Fibroblast of the conjunctiva (primary cell): ENCODE measurements around the gene AR.
A peak's percentile ranks its signal among the peaks of the same experiment; 100 is the strongest.
"Not testable (repeated sequence)": the region's sequence is repeated elsewhere in the genome, so short reads cannot be mapped to it uniquely, and the experiment has no call there.

Source experiments
- DNase-seq: peaks from one replicate; pipeline ENCODE4 v3.0.0-alpha.2; 2010; ENCODE audit warnings: low read depth

The AR gene

DNA sequence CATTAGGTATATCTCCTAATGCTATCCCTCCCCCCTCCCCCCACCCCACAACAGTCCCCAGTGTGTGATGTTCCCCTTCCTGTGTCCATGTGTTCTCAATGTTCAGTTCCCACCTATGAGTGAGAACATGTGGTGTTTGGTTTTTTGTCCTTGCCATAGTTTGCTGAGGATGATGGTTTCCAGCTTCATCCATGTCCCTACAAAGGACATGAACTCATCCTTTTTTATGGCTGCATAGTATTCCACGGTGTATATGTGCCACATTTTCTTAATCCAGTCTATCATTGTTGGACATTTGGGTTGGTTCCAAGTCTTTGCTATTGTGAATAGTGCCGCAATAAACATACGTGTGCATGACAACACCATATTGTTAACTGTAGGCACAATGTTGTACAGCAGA is 93.5 kb downstream of the AR start:
- DNase-seq = not testable (repeated sequence)

DNA sequence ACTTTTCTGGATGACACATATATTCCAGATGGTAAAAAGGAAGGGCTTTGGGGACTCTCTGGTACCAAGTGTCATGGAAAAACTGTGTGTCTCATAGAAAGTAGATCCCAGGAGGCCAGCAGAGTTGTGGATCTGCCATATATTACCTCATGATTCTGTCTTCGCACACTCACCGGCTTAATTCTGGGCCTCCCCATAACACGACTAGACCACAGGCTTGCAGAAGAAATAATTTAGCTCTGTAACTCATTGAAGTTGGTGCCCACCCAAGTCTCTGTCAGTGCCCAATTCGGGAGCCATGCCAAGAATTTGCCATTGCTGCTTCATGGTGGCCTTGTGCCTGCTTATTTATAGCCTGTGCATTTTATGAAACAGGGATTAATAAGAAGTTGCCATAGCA is 104.5 kb downstream of the AR start:
- DNase-seq = no peak

DNA sequence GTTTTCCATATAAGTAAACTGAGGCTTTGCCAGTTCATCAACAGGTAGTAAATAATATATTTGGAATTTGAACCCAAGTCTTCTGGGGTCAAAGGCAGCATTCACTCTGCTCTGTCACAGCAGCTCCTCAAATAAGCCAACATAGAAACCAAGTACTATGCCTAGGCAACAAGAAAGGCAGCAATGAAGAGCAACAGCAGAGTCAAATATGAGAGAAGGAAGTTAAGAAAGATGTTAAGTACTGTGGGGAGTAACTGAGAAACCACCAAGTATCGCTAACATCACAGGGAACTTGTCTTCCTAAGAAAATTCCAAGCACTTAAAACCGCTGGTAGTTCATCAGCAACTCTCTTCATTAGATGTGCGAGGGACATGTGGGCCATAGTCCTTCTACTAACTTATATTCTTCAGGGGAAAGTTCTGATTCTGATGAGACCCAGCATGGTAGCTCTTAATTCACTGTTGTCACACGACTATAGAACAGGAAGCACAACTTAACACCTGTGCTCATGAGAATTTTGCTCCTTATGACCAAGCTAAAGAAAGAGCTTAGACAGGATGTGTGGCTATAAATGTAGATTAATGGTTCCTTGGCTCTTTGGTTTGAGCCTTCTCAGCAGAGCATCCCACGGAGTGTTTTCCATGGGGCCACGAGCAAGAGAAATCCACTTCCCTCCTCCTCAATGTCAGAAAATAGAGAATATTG is 107.8 kb downstream of the AR start:
- DNase-seq = no peak

DNA sequence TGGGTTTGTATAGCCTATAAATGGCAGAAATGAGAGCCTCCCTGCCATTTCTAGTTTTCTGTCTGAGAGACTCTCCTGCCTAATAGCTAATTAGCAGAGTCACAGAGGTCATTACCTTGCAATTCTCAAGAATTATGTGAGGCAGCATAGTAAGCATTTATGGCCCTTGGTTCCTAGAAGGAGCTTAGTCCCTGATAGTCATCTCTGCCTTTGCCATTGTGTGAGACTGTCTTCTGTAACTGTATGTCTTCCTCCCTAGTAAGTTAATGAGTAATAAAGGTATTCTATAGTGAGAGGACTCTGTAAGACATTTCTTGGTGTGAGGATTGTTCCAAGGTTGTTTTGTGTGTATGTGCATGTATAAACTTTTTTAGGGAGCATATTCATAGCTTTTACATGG is 108.7 kb downstream of the AR start:
- no peak for DNase-seq

DNA sequence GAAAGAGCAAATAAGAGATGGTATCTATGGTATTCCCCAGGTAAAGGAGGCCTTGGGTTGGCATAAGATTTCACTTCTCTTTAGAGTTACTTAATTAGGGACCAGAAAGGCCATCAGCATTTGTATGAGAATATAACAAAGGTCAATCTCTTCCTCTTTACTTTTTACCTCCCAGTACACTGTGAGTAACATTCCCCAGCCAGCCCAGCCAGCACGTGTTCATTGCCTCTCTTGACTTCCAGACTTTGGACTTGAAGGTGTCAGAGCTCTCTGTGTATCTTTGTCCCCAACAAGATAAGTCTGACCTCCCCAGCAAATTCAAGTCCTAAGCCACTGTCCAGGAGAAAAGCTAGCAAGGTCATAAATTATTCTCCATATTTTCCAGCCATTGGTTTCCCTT is 110.5 kb downstream of the AR start:
- DNase-seq = no peak

DNA sequence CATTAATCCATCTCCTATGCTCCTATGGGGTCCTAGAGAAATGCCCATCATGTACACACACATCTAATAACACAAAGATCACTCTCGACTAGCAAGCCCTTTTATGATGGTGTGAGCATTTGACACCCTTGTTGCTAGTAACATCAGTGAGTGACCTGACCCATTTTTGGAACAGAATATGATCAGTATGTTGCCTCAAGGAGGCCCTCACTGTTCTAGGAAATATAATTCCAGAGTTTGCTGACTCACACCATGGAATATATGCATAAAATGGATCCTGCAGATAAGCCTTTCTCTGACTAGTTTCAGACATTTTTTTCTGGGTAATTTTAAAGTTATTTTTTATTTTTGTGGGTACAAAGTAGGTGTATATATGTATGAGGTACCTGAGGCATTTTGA is 121.8 kb downstream of the AR start:
- no peak for DNase-seq

DNA sequence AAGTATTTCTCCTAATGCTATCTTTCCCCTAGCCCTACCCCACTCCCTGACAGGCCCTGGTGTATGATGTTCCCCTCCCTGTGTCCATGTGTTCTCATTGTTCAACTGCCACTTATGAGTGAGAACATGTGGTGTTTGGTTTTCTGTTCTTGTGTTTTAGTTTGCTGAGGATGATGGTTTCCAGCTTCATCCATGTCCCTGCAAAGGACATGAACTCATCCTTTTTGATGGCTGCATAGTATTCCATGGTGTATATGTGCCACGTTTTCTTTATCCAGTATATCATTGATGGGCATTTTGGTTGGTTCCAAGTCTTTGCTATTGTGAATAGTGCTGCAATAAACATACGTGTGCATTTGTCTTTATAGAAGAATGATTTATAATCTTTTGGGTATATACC is 126.9 kb downstream of the AR start:
- not testable (repeated sequence) for DNase-seq

DNA sequence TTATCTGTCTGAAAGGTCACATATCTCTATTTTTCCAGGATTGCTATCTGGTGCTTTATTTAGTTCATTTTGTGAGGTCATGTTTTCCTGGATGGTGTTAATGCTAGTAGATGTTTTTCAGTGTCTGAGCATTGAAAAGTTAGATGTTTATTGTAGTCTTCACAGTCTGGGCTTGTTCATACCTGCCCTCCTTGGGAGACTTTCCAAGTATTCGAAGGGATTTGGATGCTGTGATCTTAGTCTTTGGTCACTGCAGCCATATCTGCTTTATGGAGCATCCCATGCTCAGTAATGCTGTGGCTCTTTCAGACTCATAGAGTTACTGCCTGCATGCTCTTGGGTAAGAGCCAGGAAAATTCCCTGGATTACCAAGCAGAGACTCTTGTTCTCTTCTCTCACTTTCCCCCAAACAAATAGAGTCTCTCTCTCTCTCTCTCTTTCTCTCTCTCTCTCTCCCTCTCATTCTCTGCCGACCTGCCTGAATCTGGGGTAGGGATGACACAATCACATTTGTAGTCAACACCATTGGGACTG is 130.0 kb downstream of the AR start:
- DNase-seq = no peak

DNA sequence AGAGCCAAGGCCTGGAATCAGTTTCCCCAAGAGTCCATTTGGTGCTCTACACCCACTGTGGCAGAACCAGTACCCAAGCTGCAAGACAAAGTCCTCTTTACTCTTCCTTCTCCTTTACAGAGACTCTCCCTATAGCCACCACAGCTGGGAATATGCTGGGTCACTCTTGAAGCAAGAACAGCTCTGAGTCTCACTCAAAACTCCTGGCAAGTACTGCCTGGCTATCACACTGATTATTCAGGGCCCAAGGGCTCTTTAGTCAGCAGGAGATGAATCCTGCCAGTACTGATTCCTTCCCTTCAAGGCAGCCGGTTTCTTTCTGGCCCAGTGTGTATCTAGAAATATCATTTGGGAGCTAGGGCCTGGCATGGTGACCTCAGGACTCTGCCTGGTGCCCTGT is 130.9 kb downstream of the AR start:
- no peak for DNase-seq

DNA sequence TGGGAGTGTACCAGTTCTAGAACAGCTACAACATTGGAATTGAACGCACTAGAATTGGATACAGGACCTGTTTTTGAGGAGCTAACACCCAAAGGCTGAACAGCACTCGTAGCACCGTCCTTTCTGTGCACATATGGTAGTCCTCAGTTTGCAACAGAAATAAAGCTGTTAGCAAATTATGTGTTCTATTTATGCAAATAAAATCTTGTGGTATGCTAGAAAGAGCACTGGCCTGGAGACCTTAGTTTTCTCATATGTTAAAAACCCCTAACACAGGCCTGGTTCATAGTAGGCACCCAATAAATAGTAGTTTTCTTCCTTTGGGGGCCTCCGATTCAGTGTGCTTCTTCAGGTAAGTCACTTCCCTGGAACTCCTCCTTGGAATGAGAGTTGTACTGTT is 140.3 kb downstream of the AR start:
- no peak for DNase-seq

DNA sequence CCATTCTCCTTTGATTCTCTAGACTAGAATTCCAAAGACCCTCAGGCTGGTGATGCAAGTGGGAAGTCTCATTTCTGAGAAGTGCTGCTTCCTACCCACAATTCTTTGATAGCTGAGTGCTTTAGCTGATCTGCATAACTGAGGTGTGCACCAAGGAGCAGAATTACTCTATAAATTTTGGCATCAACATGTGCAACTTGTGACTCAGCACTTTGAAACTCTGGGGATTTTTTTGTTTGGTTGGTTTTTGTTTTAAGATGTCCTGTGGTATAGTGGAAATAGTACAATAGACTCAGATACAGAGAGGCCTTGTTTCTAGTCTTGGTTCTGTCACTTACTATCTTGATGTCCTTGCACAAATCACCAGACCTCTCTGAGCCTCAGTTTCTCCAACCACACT is 148.4 kb downstream of the AR start:
- peak; percentile 23 for DNase-seq

DNA sequence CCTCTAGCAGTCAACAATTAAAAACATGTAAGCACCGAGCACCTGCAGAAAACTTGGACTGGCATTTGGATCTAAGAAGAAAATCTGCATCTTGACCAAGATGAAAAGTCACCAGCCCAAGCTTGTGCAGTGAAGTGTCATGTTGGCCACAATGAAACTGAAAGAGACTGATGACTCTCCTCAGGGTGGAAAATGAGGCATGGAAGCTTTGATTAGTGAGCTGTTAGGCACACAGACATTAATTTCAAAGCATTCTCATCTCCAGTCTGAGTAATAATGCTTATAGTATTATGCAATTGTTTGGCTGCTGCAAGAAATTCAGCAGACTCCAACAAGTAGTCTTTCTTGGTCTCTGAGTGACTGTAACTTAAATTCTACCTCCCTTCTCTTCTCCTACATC is 150.1 kb downstream of the AR start:
- DNase-seq = no peak

DNA sequence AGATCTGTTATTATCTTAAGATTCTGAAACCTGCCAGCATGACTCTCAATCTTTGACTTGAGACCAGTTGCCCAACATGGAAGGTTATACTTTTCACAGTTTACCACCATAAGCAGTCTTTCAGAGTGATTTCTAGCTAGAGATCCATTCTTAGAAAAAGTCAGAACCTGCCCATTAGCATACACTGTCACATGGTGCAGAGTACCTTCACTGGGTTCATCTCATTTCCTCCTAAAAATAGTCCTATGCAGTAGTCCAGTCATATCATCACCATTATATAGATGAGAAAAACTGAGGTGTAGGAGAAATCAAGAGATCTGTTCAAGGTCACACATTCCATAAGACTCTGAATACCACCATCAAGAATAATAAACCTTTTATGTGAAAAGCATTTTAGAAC is 153.6 kb downstream of the AR start:
- no peak for DNase-seq

DNA sequence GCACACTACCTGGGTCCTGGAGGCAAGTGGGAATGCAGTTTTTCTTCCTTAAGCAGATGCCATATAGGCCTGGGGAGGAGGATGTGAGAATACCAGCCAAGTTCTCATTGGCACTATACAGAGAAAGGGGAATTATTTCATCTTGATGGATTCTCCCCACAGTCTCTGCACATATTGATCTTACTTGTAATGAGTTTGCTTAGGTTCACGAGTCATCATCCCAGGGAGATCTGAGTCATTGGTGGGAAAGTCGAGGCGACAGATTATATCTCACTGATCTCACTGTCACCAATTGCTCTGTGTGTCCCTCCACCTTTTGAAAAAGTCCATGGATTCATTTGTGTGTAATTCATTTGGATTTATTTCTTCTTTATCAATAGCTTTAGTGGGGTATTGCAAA is 156.8 kb downstream of the AR start:
- DNase-seq = no peak

DNA sequence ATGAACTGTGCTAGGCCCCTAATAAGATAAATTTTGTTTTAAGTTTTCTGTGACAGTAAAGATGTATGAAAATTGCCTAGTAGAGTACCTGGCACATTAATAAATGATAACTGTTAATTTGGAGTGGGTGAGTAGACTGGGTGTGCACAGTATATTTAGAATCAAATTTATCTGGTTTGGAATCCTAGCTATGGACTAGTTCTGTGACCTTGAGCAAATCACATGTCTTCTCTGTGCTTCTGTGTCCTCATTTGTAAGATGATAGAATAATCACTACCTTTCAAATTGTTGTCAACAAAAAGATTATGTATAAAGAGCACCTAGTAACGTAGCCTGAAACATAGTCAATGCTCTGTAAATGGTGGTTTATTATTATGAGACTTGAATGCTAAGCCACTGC is 170.2 kb downstream of the AR start:
- DNase-seq = no peak

DNA sequence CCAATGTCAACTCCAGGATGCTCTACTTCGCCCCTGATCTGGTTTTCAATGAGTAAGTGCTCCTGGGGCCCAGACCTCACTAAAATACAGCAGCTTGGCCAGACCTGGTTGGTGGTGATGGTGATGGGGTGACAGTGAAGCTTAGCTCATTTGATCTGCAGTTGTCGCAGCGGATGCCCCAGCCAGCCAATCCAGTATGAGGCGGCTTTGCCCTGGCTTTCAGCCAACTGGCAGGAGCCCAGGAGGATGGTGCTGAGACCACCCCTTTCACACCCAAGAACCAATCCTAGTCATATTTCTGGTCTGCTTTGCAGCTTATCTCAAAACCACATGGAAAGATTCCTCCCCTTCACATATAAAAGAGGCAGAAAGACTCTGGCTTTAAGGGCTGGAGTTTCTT is 173.8 kb downstream of the AR start:
- no peak for DNase-seq

DNA sequence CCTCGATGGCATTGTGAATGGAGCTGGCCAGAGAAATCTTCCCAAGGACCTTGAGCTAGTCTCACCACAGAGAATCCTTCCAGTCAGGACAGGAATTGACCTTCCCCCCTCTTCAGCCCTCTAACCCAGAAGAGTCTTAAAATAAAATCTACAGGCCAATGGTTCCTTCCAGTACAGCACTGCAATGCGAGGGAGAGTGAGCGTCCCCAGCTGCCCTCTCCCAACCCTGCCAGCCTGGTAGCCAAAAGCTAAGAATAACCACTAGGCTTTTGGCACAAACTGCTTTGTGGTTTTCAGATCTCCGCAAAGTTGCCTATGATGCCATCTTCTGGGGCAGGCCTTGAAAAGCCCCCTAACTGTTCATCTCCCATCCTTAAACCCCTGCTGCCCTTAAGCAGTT is 175.1 kb downstream of the AR start:
- no peak for DNase-seq

DNA sequence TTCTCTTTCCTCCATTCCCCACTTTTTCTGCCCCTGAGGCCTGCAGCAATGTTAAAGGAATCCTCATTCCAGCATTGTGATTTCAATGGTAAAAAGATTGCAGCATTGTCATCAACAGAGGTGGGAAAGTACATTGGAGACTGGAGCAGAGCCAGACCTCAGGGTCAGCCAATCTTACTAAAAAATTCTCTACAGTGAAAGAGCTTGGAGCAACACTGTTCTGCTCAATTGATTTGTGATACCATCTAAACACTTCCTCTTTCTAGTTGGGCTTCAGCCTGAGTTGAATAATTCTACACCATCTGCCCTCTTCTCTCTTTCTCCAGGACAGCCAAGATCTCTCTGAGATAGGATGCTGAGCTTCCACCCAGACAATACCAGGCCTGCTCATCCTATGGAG is 176.5 kb downstream of the AR start:
- DNase-seq = no peak

DNA sequence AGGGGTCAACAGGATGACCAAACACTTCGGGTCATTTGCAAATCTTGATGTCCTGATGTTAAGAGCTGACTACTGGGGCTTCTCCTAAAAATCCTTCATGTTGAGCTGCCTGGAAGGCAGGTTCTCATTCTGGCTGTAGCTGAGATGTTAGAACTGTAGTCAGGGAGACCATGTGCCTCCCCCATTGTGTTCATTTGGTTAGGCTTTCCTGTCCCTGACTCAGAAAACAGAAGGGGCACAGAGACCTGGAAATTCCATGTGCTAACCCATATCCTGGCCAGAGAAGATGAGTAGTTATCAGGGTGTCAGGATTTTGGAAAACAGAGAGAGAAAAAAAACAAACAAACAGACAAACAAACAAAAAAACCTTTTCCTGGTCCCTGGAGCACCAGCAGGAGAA is 177.5 kb downstream of the AR start:
- DNase-seq = no peak

DNA sequence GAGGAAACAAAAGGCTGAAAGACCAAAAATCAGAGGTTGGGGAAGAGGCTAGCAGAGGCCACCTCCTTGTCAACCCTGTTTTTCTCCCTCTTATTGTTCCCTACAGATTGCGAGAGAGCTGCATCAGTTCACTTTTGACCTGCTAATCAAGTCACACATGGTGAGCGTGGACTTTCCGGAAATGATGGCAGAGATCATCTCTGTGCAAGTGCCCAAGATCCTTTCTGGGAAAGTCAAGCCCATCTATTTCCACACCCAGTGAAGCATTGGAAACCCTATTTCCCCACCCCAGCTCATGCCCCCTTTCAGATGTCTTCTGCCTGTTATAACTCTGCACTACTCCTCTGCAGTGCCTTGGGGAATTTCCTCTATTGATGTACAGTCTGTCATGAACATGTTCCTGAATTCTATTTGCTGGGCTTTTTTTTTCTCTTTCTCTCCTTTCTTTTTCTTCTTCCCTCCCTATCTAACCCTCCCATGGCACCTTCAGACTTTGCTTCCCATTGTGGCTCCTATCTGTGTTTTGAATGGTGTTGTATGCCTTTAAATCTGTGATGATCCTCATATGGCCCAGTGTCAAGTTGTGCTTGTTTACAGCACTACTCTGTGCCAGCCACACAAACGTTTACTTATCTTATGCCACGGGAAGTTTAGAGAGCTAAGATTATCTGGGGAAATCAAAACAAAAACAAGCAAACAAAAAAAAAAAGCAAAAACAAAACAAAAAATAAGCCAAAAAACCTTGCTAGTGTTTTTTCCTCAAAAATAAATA is 179.9 kb downstream of the AR start:
- DNase-seq = no peak

DNA sequence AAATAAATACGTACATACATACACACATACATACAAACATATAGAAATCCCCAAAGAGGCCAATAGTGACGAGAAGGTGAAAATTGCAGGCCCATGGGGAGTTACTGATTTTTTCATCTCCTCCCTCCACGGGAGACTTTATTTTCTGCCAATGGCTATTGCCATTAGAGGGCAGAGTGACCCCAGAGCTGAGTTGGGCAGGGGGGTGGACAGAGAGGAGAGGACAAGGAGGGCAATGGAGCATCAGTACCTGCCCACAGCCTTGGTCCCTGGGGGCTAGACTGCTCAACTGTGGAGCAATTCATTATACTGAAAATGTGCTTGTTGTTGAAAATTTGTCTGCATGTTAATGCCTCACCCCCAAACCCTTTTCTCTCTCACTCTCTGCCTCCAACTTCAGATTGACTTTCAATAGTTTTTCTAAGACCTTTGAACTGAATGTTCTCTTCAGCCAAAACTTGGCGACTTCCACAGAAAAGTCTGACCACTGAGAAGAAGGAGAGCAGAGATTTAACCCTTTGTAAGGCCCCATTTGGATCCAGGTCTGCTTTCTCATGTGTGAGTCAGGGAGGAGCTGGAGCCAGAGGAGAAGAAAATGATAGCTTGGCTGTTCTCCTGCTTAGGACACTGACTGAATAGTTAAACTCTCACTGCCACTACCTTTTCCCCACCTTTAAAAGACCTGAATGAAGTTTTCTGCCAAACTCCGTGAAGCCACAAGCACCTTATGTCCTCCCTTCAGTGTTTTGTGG is 180.7 kb downstream of the AR start:
- DNase-seq = peak; percentile 14

DNA sequence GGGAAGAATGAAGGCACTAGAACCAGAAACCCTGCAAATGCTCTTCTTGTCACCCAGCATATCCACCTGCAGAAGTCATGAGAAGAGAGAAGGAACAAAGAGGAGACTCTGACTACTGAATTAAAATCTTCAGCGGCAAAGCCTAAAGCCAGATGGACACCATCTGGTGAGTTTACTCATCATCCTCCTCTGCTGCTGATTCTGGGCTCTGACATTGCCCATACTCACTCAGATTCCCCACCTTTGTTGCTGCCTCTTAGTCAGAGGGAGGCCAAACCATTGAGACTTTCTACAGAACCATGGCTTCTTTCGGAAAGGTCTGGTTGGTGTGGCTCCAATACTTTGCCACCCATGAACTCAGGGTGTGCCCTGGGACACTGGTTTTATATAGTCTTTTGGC is 181.7 kb downstream of the AR start:
- no peak for DNase-seq

DNA sequence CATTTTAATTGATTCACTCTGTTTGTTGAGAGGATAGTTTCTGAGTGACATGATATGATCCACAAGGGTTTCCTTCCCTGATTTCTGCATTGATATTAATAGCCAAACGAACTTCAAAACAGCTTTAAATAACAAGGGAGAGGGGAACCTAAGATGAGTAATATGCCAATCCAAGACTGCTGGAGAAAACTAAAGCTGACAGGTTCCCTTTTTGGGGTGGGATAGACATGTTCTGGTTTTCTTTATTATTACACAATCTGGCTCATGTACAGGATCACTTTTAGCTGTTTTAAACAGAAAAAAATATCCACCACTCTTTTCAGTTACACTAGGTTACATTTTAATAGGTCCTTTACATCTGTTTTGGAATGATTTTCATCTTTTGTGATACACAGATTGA is 182.2 kb downstream of the AR start:
- no peak for DNase-seq
